Transverse colon (tissue), 4 donors: ENCODE measurements around the gene ENDOV.

Source experiments
- EP300 ChIP-seq: sonication (generic); formaldehyde crosslinking; IDR thresholded peaks from one replicate; pipeline ENCODE4 v1.6.1; 2017; ENCODE audit warnings: antibody characterized with exemption, low read depth
- POLR2A ChIP-seq: fragments of 450-650 bp; IDR thresholded peaks from one replicate; pipeline ENCODE4 v1.6.1; 2016; ENCODE audit warnings: antibody characterized with exemption, mild to moderate bottlenecking, moderate library complexity
- POLR2AphosphoS5 ChIP-seq, 3 donors: sonication (generic); formaldehyde crosslinking; IDR thresholded peaks; one replicate each; pipeline ENCODE4 v1.6.1; 2016; ENCODE audit warnings: antibody characterized with exemption in 3 of 3
- TF ChIP-seq, protein P1 (sequence below), 5 experiments: fragments of 200-600 bp in 3 of 5; fragments of 450-650 bp in 2 of 5; sonication (generic) in 3 of 5; IDR thresholded peaks; 1 replicate in 2 of 5; 2 replicates in 3 of 5; pipeline ENCODE4 v1.5.1; 2016 to 2017; ENCODE audit warnings: antibody characterized with exemption in 5 of 5, inconsistent platforms in 3 of 5, mild to moderate bottlenecking in 2 of 5, moderate library complexity in 1 of 5

DNA sequence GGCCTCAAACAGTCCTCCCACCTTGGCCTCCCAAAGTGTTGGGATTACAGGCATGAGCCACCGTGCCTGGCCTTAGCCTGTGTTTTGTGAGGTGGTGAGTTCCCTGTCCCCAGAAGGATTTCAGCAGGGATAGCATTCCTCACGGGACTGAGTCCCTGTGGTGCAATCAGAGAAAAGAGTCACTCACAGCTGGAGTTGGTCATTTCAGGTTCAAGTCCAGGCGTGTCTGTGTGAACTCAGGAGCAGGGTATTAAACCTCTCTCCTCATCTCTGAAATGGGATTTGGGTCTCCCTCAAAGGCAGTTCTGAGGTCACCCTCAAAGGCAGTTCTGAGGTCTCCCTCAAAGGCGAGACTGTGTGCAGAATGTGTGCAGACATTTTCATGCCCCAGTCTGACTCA is 32.8 kb downstream of the ENDOV start:
- TF ChIP-seq, protein P1, sequence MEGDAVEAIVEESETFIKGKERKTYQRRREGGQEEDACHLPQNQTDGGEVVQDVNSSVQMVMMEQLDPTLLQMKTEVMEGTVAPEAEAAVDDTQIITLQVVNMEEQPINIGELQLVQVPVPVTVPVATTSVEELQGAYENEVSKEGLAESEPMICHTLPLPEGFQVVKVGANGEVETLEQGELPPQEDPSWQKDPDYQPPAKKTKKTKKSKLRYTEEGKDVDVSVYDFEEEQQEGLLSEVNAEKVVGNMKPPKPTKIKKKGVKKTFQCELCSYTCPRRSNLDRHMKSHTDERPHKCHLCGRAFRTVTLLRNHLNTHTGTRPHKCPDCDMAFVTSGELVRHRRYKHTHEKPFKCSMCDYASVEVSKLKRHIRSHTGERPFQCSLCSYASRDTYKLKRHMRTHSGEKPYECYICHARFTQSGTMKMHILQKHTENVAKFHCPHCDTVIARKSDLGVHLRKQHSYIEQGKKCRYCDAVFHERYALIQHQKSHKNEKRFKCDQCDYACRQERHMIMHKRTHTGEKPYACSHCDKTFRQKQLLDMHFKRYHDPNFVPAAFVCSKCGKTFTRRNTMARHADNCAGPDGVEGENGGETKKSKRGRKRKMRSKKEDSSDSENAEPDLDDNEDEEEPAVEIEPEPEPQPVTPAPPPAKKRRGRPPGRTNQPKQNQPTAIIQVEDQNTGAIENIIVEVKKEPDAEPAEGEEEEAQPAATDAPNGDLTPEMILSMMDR (IDR thresholded peaks at IDR 0.05) = no peak
- TF ChIP-seq POLR2A (no peak), EP300 (no peak), POLR2AphosphoS5 (IDR thresholded peaks at IDR 0.05) (no peak)
